PC-9 (cell line): Measurements from ENCODE around the gene LRRFIP1. TPM values are rescaled to one million over a fixed set of nuclear protein-coding genes. Genes with fewer than 3 reads are reported as not detected.

Experiments
- BruUV-seq: library from RNA; stranded (reverse); fragments of 400-500 nt; replicated peaks from 2 replicates; lab custom pipeline; 2021; lab: Mats Ljungman, UMichigan
- CTCF ChIA-PET: fragments of 300-600 bp; sonication (Branson Sonifier 250); formaldehyde crosslinking; loops from one replicate; lab custom pipeline; 2022; ENCODE audit warnings: antibody characterized with exemption; lab: Charles Lee
- POLR2A ChIA-PET: fragments of 300-600 bp; sonication (Branson Sonifier 250); formaldehyde crosslinking; loops from one replicate; lab custom pipeline; 2022; ENCODE audit warnings: antibody characterized with exemption; ENCODE audit not compliant: unreplicated experiment; lab: Charles Lee
- DNase-seq, 2 experiments: peaks; one replicate each; pipeline versions ENCODE4 v3.0.0 to v3.0.0-alpha.2; 2015 to 2022; ENCODE audit warnings: mixed read lengths in 1 of 2
- H2AFZ ChIP-seq: fragments of 200-600 bp; sonication (generic); 2 replicates; pipeline ENCODE4 v1.8.1; 2017; ENCODE audit warnings: antibody characterized with exemption
- H3F3A ChIP-seq: fragments of 200-600 bp; sonication (generic); 2 replicates; pipeline ENCODE4 v1.8.1; 2017; ENCODE audit warnings: antibody characterized with exemption, mild to moderate bottlenecking, low read depth; ENCODE audit not compliant: insufficient read depth
- H3K27ac ChIP-seq: fragments of 200-600 bp; sonication (generic); 2 replicates; pipeline ENCODE4 v1.6.1; 2016; ENCODE audit warnings: mixed run types
- H3K27me3 ChIP-seq: fragments of 200-600 bp; sonication (generic); 2 replicates; pipeline ENCODE4 v1.6.1; 2016; ENCODE audit warnings: low read depth, mixed run types; ENCODE audit not compliant: insufficient read depth
- H3K36me3 ChIP-seq: fragments of 200-600 bp; sonication (generic); 2 replicates; pipeline ENCODE4 v1.6.1; 2016; ENCODE audit warnings: low read depth, mixed run types
- H3K4me1 ChIP-seq: fragments of 200-600 bp; sonication (generic); replicated peaks from 2 replicates; pipeline ENCODE4 v1.6.1; 2016; ENCODE audit warnings: mixed run types; ENCODE audit not compliant: insufficient read depth
- H3K4me2 ChIP-seq: fragments of 200-600 bp; sonication (generic); 2 replicates; pipeline ENCODE4 v1.6.1; 2017; ENCODE audit warnings: mixed run types
- H3K4me3 ChIP-seq: fragments of 200-600 bp; sonication (generic); 2 replicates; pipeline ENCODE4 v1.6.1; 2016; ENCODE audit warnings: mixed run types
- H3K79me2 ChIP-seq: fragments of 200-600 bp; sonication (generic); 2 replicates; pipeline ENCODE4 v1.6.1; 2017; ENCODE audit warnings: low read depth, mixed run types
- H3K9me2 ChIP-seq: fragments of 200-600 bp; sonication (generic); 2 replicates; pipeline ENCODE4 v1.8.1; 2017; ENCODE audit warnings: mild to moderate bottlenecking; ENCODE audit not compliant: insufficient read depth
- H3K9me3 ChIP-seq: fragments of 200-600 bp; sonication (generic); 2 replicates; pipeline ENCODE4 v1.8.1; 2016; ENCODE audit warnings: low read depth; ENCODE audit not compliant: insufficient read depth
- H4K20me1 ChIP-seq: fragments of 200-600 bp; sonication (generic); 2 replicates; pipeline ENCODE4 v1.8.1; 2017; ENCODE audit not compliant: insufficient read depth
- CTCF ChIP-seq: fragments of 200-600 bp; sonication (generic); conservative IDR thresholded peaks from 2 replicates; pipeline ENCODE4 v1.6.1; 2017; ENCODE audit warnings: mixed run types, antibody characterized with exemption, mild to moderate bottlenecking, moderate library complexity
- EZH2 ChIP-seq: fragments of 200-600 bp; sonication (generic); IDR thresholded peaks from 2 replicates; pipeline ENCODE4 v1.8.0; 2017; ENCODE audit warnings: antibody characterized with exemption, low read depth
- intact Hi-C: fragments of 100-400 bp; cut with micrococcal nuclease; formaldehyde crosslinking; loops from one replicate; pipeline ENCODE4 v1.10.0; 2022; ENCODE audit not compliant: unreplicated experiment
- total RNA-seq: library from RNA; stranded (reverse); gene quantifications from 2 replicates; pipeline ENCODE4 v1.2.3, GENCODE V29; 2021

Gene LRRFIP1
- total RNA-seq, 1 experiment from 2014 or later, result 238 TPM

- H3K36me3 ChIP-seq, result no peaks in the 10 kb centered on the region
- H3K27me3 ChIP-seq, result peaks cover 15% of the 10 kb centered on the region; the same call in 1 of the 2 replicates
- TF ChIP-seq CTCF (no peak), EZH2 (no peak)
- ChIA-PET CTCF (no interaction called here), POLR2A (no interaction called here)
- H3K4me2 ChIP-seq, result no peak overlapping the region
- H3K4me3 ChIP-seq, result no peak overlapping the region
- intact Hi-C loops, result no loop called here
- H3K4me1 ChIP-seq, result no peaks in the 10 kb centered on the region
- no peaks in the 10 kb centered on the region for H3K9me2 ChIP-seq
- H3F3A ChIP-seq, result no peaks in the 10 kb centered on the region
- DNase-seq, result no peak
- BruUV-seq, result no TSS peak
- H3K9me3 ChIP-seq, result peaks cover 6% of the 10 kb centered on the region; the same call in 1 of the 2 replicates
- H4K20me1 ChIP-seq, result no peaks in the 10 kb centered on the region
- H2AFZ ChIP-seq, result no peak overlapping the region
- H3K79me2 ChIP-seq, result no peaks in the 10 kb centered on the region
- no peak overlapping the region for H3K27ac ChIP-seq
These were observed 5.7 kb downstream of the LRRFIP1 start for GRCh38 chr2:237633061-237633561.

- peaks cover 3% of the 10 kb centered on the region; the same call in 1 of the 2 replicates for H3K27me3 ChIP-seq
- H3K4me3 ChIP-seq, result no peak overlapping the region
- H3K9me3 ChIP-seq, result peaks cover 6% of the 10 kb centered on the region; the same call in 1 of the 2 replicates
- no peaks in the 10 kb centered on the region for H3K4me1 ChIP-seq
- no peak overlapping the region for H3K4me2 ChIP-seq
- POLR2A ChIA-PET, result no interaction called here
- H3F3A ChIP-seq, result no peaks in the 10 kb centered on the region
- CTCF ChIA-PET, result no interaction called here
- TF ChIP-seq CTCF (no peak), EZH2 (no peak)
- no TSS peak for BruUV-seq
- H2AFZ ChIP-seq, result no peak overlapping the region
- DNase-seq, result no peak
- intact Hi-C loops, result no loop called here
- H4K20me1 ChIP-seq, result no peaks in the 10 kb centered on the region
- no peaks in the 10 kb centered on the region for H3K9me2 ChIP-seq
- H3K36me3 ChIP-seq, result no peaks in the 10 kb centered on the region
- no peak overlapping the region for H3K27ac ChIP-seq
- H3K79me2 ChIP-seq, result no peaks in the 10 kb centered on the region
These were observed 9.2 kb downstream of the LRRFIP1 start for GRCh38 chr2:237636578-237636977.

GRCh38 chr2:237637429-237638135 is 10.2 kb downstream of the LRRFIP1 start:
- DNase-seq, result no peak
- H3K4me3 ChIP-seq, result no peak overlapping the region
- no peaks in the 10 kb centered on the region for H3K9me2 ChIP-seq
- no peak overlapping the region for H3K27ac ChIP-seq
- POLR2A ChIA-PET, result no interaction called here
- intact Hi-C loops, result no loop called here
- CTCF ChIA-PET, result no interaction called here
- BruUV-seq, result no TSS peak
- no peaks in the 10 kb centered on the region for H3K4me1 ChIP-seq
- H2AFZ ChIP-seq, result no peak overlapping the region
- H3K4me2 ChIP-seq, result no peak overlapping the region
- no peak for TF ChIP-seq CTCF
- TF ChIP-seq EZH2, result no peak
- peaks cover 3% of the 10 kb centered on the region; the same call in 1 of the 2 replicates for H3K27me3 ChIP-seq
- H3K36me3 ChIP-seq, result no peaks in the 10 kb centered on the region
- H3F3A ChIP-seq, result no peaks in the 10 kb centered on the region
- peaks cover 6% of the 10 kb centered on the region; the same call in 1 of the 2 replicates for H3K9me3 ChIP-seq
- no peaks in the 10 kb centered on the region for H3K79me2 ChIP-seq
- no peaks in the 10 kb centered on the region for H4K20me1 ChIP-seq
